Measurements from ENCODE around the gene TPRN. TPM values are rescaled to one million over a fixed set of nuclear protein-coding genes. Genes with fewer than 3 reads are reported as not detected.

Gene TPRN
- total and polyA plus RNA-seq, 9 of the 15 experiments (the other 6 are each of a cell fraction or from before 2014, with no cell fraction given), result 0.31 to 31.9 (median 4.4) TPM

DNA sequence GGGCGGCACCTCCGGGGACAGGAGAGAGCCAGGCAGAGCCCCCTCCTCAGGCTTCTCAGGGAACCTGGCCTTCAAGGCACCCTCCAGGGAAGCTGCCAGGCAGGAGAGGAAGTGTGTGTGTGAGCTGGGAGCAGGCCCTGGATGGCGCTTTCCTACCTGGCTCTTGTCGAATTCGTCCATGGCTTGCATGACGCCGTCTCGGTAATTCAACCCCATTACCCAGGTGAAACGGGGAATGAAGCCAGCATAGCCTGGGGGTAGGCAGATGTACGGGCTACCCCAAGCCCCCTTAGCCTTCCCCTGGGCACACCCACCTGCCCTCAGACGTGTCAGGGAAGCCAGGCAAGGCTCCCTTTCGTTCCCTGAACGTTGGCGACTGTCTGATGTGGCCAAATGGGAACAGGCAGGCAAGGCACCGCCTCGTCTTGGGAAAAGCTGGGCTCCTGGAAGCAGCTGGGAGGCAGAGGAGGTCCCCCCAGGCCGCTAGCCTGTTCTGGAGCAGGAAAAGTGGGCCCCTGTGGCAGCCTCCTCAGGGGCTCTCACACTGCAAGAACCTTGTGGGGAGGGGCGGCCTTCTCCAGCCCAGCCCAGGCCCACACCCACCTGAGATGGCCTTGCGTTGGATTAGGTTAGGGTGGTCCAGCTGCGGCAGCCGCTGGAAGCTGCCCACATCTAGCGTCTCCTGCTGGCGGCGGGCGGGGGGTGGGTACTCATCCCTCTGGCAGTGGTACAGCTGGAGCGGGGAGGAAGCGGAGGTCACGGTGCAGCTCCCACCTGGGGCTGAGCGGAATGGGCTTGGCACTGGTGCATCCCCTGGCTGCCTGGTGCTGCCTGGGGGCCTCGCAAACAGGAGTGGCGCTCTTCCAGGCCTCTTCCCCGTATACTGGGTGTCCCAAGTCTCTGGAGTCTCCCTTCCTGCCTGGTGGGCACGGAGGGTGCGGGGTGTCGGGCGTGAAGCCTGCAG is 44.2 kb upstream of the TPRN start (continued):
- TF ChIP-seq POLR2G (IDR thresholded peaks at IDR 0.05; ENCODE audit: low read depth, low read length) (peak; percentile 88), ZNF778 (CRISPR knock-in tag; IDR thresholded peaks at IDR 0.05) (no peak), RBM39 (optimal IDR thresholded peaks at IDR 0.05; ENCODE audit: low read depth, low read length) (no peak), TFAM (CRISPR knock-in tag; conservative IDR thresholded peaks at IDR 0.05) (no peak), BDP1 (IDR thresholded peaks at IDR 0.05; ENCODE audit: insufficient read depth, insufficient read length) (no peak), RNF2 (IDR thresholded peaks at IDR 0.05) (no peak), TARDBP (IDR thresholded peaks at IDR 0.05) (no peak), POLR2AphosphoS2 (IDR thresholded peaks at IDR 0.05; ENCODE audit: low read length) (no peak), SLC30A9 (CRISPR knock-in tag; IDR thresholded peaks at IDR 0.05) (no peak), ETS2 (tag; IDR thresholded peaks at IDR 0.05; ENCODE audit: borderline replicate concordance, poor library complexity, severe bottlenecking) (no peak), KLF6 (CRISPR knock-in tag; IDR thresholded peaks at IDR 0.05; ENCODE audit: borderline replicate concordance) (no peak), XRCC3 (IDR thresholded peaks at IDR 0.05) (no peak), SUPT5H (IDR thresholded peaks at IDR 0.05) (no peak), U2AF2 (optimal IDR thresholded peaks at IDR 0.05; ENCODE audit: low read depth, low read length) (no peak), MTA1 (IDR thresholded peaks at IDR 0.05; ENCODE audit: borderline replicate concordance) (no peak)
- TF ChIP-seq, protein P1, sequence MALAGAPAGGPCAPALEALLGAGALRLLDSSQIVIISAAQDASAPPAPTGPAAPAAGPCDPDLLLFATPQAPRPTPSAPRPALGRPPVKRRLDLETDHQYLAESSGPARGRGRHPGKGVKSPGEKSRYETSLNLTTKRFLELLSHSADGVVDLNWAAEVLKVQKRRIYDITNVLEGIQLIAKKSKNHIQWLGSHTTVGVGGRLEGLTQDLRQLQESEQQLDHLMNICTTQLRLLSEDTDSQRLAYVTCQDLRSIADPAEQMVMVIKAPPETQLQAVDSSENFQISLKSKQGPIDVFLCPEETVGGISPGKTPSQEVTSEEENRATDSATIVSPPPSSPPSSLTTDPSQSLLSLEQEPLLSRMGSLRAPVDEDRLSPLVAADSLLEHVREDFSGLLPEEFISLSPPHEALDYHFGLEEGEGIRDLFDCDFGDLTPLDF (CRISPR knock-in tag; IDR thresholded peaks at IDR 0.05), result peak; percentile 32; the same call in 1 of the 2 replicates
- TF ChIP-seq, protein P2, sequence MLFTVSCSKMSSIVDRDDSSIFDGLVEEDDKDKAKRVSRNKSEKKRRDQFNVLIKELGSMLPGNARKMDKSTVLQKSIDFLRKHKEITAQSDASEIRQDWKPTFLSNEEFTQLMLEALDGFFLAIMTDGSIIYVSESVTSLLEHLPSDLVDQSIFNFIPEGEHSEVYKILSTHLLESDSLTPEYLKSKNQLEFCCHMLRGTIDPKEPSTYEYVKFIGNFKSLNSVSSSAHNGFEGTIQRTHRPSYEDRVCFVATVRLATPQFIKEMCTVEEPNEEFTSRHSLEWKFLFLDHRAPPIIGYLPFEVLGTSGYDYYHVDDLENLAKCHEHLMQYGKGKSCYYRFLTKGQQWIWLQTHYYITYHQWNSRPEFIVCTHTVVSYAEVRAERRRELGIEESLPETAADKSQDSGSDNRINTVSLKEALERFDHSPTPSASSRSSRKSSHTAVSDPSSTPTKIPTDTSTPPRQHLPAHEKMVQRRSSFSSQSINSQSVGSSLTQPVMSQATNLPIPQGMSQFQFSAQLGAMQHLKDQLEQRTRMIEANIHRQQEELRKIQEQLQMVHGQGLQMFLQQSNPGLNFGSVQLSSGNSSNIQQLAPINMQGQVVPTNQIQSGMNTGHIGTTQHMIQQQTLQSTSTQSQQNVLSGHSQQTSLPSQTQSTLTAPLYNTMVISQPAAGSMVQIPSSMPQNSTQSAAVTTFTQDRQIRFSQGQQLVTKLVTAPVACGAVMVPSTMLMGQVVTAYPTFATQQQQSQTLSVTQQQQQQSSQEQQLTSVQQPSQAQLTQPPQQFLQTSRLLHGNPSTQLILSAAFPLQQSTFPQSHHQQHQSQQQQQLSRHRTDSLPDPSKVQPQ (CRISPR knock-in tag; IDR thresholded peaks at IDR 0.05; ENCODE audit: borderline replicate concordance), result no peak
- TF ChIP-seq, protein P3, sequence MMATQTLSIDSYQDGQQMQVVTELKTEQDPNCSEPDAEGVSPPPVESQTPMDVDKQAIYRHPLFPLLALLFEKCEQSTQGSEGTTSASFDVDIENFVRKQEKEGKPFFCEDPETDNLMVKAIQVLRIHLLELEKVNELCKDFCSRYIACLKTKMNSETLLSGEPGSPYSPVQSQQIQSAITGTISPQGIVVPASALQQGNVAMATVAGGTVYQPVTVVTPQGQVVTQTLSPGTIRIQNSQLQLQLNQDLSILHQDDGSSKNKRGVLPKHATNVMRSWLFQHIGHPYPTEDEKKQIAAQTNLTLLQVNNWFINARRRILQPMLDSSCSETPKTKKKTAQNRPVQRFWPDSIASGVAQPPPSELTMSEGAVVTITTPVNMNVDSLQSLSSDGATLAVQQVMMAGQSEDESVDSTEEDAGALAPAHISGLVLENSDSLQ (IDR thresholded peaks at IDR 0.05), result no peak
